Right lobe of liver (tissue), 6 donors: ENCODE measurements around the gene UBE3B. TPM values are rescaled to one million over a fixed set of nuclear protein-coding genes. Genes with fewer than 3 reads are reported as not detected.

Experiments
- ATAC-seq, 4 donors: fragments of 200-7000 bp; cut with Tn5 transposase; one replicate each; pipeline ENCODE4 v1.9.1; 2020; ENCODE audit warnings: mild to moderate bottlenecking in 4 of 4, moderate library complexity in 4 of 4
- DNase-seq, 3 donors: peaks; one replicate each; pipeline ENCODE4 v3.0.0-alpha.2; 2020
- H3K27ac ChIP-seq, 3 donors: fragments of 200-600 bp; one replicate each; pipeline ENCODE4 v1.8.0; 2022
- H3K27me3 ChIP-seq, 2 donors: fragments of 200-600 bp; one replicate each; pipeline ENCODE4 v1.8.0; 2022
- H3K36me3 ChIP-seq, 4 donors: fragments of 200-600 bp; sonication (generic) in 1 of 4; one replicate each; pipeline versions ENCODE4 v1.5.1 to v1.8.0; 2017 to 2022; ENCODE audit warnings: control low read depth in 1 of 4
- H3K4me1 ChIP-seq, 4 donors: fragments of 200-600 bp; sonication (generic) in 1 of 4; one replicate each; pipeline versions ENCODE4 v1.5.1 to v1.8.0; 2017 to 2022; ENCODE audit warnings: control low read depth in 1 of 4
- H3K4me3 ChIP-seq, 3 donors: fragments of 200-600 bp; one replicate each; pipeline ENCODE4 v1.8.0; 2022
- H3K9me3 ChIP-seq, 4 donors: fragments of 200-600 bp; sonication (generic) in 1 of 4; one replicate each; pipeline versions ENCODE4 v1.5.1 to v1.8.0; 2017 to 2022; ENCODE audit warnings: control low read depth in 1 of 4
- POLR2A ChIP-seq: fragments of 450-650 bp; IDR thresholded peaks from one replicate; pipeline ENCODE4 v1.6.1; 2017; ENCODE audit warnings: antibody characterized with exemption, mild to moderate bottlenecking
- WGBS: methylation state at CpG from one replicate; pipeline ENCODE4 v1.1.6; 2018; ENCODE audit warnings: low coverage, low lambda C conversion rate; ENCODE audit not compliant: insufficient coverage; ENCODE audit errors: missing lambda C conversion rate; 5-methylcytosine and 5-hydroxymethylcytosine counted together
- intact Hi-C, 2 donors: fragments of 100-400 bp; cut with DNase I; formaldehyde crosslinking; loops; one replicate each; pipeline versions ENCODE4 v1.11.2 to v1.14.1; 2022
- total RNA-seq, 6 experiments: library from RNA; depleted of rRNA in 2 of 6; stranded (reverse); fragments of >200 nt in 2 of 6; fragmentation: NEBNext Ultra II Directional in 3 of 6; extraction: Animal tissue kit (Norgen Biotek cat#: 25700) in 3 of 6; gene quantifications; one replicate each; pipeline versions ENCODE4 v1.1.0 to v1.2.4, GENCODE V29; 2016 to 2023
- TF ChIP-seq, protein P1 (sequence below), 4 donors: fragments of 200-600 bp in 3 of 4; fragments of 450-650 bp in 1 of 4; IDR thresholded peaks; one replicate each; pipeline versions ENCODE4 v1.5.1 to v1.8.0; 2016 to 2022; ENCODE audit warnings: antibody characterized with exemption in 4 of 4, mild to moderate bottlenecking in 2 of 4
- donor health status: DM: no; HTN: yes; CAD: no.
- donor health status: DM: no; HTN: no; CAD: no.
- donor health status: DM: no; HTN: no; CAD: no.
- donor health status: DM: no; HTN: yes; CAD: no.
- donor health status: DM: no; HTN: yes; CAD: no.

The UBE3B gene
- total RNA-seq, 6 experiments from 2014 or later: 15.3 to 31.8 (median 22.5) TPM

DNA sequence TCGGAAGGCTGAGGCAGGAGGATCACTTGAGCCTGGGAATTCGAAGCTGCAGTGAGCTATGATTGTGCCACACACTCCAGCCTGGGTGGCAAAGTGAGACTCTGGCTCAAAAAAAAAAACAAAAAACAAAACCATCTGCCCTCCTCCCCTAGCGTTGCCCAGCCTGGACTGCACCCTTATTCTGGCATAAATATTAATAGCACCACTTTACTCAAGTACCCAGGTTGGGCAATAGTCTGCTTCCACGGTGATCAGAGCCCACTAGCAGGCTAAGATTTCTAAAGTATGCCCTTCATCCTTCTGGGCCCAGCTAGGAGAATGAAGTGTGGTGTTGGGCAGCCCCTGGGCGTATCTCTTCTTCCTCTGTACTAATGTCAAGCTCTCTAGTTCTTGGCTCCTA is 33.6 kb upstream of the UBE3B start:
- no peaks in the 10 kb centered on the region for H3K9me3 ChIP-seq
- H3K27me3 ChIP-seq: no peaks in the 10 kb centered on the region
- WGBS: 100% methylated on average over 1 of the region's 5 CpGs
- ATAC-seq: no peak
- H3K36me3 ChIP-seq: no peaks in the 10 kb centered on the region
- TF ChIP-seq, protein P1, sequence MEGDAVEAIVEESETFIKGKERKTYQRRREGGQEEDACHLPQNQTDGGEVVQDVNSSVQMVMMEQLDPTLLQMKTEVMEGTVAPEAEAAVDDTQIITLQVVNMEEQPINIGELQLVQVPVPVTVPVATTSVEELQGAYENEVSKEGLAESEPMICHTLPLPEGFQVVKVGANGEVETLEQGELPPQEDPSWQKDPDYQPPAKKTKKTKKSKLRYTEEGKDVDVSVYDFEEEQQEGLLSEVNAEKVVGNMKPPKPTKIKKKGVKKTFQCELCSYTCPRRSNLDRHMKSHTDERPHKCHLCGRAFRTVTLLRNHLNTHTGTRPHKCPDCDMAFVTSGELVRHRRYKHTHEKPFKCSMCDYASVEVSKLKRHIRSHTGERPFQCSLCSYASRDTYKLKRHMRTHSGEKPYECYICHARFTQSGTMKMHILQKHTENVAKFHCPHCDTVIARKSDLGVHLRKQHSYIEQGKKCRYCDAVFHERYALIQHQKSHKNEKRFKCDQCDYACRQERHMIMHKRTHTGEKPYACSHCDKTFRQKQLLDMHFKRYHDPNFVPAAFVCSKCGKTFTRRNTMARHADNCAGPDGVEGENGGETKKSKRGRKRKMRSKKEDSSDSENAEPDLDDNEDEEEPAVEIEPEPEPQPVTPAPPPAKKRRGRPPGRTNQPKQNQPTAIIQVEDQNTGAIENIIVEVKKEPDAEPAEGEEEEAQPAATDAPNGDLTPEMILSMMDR (IDR thresholded peaks at IDR 0.05): no peak
- no peak for TF ChIP-seq POLR2A
- no peak for DNase-seq
- no peak overlapping the region for H3K27ac ChIP-seq
- H3K4me3 ChIP-seq: no peak overlapping the region
- intact Hi-C loops: no loop called here
- H3K4me1 ChIP-seq: peaks cover 0 to 6% (median 0%) of the 10 kb centered on the region in 4 donors

DNA sequence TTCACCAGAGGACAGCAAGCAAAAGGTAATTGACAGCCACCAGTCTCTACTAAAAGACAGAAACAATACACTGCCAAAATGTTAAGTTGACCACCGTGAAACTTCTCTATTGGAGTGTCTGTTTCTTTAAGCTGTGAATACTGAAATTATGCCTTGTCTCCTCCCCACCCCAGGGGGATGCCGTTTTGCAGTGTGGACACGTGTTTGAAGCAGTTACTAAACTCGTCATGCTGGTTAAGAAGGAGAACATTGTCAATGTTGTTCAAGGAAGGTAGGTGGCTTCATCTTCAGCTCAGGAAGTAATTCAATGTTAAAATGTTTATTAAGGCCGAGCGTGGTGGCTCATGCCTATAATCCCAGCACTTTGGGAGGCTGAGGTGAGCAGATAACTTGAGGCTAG is 33.2 kb upstream of the UBE3B start:
- intact Hi-C loops: no loop called here
- Histone ChIP-seq H3K36me3 (no peaks in the 10 kb centered on the region), H3K4me3 (no peak overlapping the region), H3K27me3 (no peaks in the 10 kb centered on the region), H3K4me1 (peaks cover 0 to 6% (median 0%) of the 10 kb centered on the region in 4 donors), H3K9me3 (no peaks in the 10 kb centered on the region), H3K27ac (no peak overlapping the region)
- 76% methylated on average over 6 of the region's 6 CpGs for WGBS
- TF ChIP-seq, protein P1 (IDR thresholded peaks at IDR 0.05): no peak
- no peak for TF ChIP-seq POLR2A
- ATAC-seq (no peak), DNase-seq (no peak)

DNA sequence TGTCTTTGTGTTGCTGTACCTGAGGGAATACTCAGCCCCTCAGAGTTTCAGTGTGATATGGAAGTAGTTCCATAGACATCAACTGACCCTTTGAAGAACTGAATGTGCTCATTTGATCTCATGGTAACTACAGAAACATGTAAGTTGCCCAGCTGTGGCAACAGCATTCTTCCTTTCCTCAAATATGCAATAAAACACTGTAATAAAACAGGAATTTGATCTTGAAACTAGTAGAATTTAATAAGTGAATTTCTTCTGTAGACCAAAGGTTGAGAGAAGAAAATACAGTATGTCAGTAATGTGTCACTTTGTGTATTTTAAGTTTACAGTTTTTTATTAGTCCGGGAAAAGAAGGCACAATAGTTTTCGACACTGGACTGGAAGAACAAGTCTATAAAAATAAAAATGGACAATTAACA is 32.2 kb upstream of the UBE3B start:
- DNase-seq (no peak), ATAC-seq (no peak)
- Histone ChIP-seq H3K9me3 (no peaks in the 10 kb centered on the region), H3K4me3 (no peak overlapping the region), H3K4me1 (peaks cover 0 to 6% (median 0%) of the 10 kb centered on the region in 4 donors), H3K27ac (no peak overlapping the region), H3K36me3 (no peaks in the 10 kb centered on the region), H3K27me3 (no peaks in the 10 kb centered on the region)
- no peak for TF ChIP-seq POLR2A
- TF ChIP-seq, protein P1 (IDR thresholded peaks at IDR 0.05): no peak
- intact Hi-C loops: no loop called here
- 91% methylated on average over 2 of the region's 2 CpGs for WGBS

DNA sequence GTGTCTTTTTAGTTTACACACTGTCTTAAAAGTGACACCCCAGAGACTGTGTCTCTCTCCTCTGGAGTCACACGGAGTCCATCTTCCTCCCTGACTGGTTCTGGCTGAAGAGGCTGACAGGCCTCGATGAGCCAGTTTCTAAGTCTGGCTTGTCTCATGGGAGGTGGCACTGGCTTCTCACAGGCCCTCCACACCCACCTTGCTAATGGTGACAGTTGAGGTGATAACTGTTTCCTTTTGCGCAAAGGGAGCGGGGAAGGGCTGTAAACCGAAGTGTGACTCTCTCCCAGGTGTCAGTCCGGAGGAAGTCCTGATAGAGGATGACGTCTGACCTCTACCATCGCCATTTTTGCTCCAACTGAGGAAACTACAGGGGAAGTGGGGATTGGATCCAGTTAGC is 30.6 kb upstream of the UBE3B start:
- 96% methylated on average over 4 of the region's 8 CpGs for WGBS
- no peaks in the 10 kb centered on the region for H3K9me3 ChIP-seq
- TF ChIP-seq POLR2A: no peak
- TF ChIP-seq, protein P1 (IDR thresholded peaks at IDR 0.05): no peak
- no peaks in the 10 kb centered on the region for H3K27me3 ChIP-seq
- H3K36me3 ChIP-seq: no peaks in the 10 kb centered on the region
- H3K4me1 ChIP-seq: peaks cover 0 to 6% (median 0%) of the 10 kb centered on the region in 4 donors
- H3K27ac ChIP-seq: no peak overlapping the region
- ATAC-seq: peak in 1 of 4 donors; percentile 7
- H3K4me3 ChIP-seq: no peak overlapping the region
- intact Hi-C loops: no loop called here
- DNase-seq: no peak

DNA sequence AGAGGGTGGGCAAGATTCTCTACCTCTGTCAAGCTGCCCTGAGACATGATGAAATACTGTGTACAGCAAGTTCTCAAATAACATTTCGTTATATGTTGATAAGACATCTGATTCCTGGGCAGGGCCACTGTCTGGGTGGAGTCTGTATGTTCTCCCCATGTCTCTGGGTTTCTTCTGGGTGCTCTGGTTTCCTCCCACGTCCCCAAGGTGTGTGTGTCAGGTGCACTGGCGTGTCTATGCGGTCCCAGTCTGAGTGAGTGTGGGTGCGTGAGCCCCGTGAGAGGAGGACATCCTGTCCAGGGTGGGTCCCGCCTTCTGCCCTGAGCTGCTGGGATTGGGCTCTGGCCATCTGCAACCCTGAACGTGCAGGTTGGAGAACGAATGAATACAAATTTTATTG is 30.0 kb upstream of the UBE3B start:
- H3K9me3 ChIP-seq: no peaks in the 10 kb centered on the region
- no peaks in the 10 kb centered on the region for H3K27me3 ChIP-seq
- no peak overlapping the region for H3K27ac ChIP-seq
- intact Hi-C loops: no loop called here
- 71% methylated on average over 9 of the region's 9 CpGs for WGBS
- H3K4me3 ChIP-seq: no peak overlapping the region
- H3K36me3 ChIP-seq: no peaks in the 10 kb centered on the region
- no peak for DNase-seq
- TF ChIP-seq, protein P1 (IDR thresholded peaks at IDR 0.05): no peak
- TF ChIP-seq POLR2A: no peak
- ATAC-seq: no peak
- H3K4me1 ChIP-seq: peaks cover 0 to 6% (median 0%) of the 10 kb centered on the region in 4 donors
